Adipocyte (in vitro differentiated cells): Measurements from ENCODE around the gene DAD1.
A peak's percentile ranks its signal among the peaks of the same experiment; 100 is the strongest.

Experiments
- DNase-seq: peaks from one replicate; pipeline ENCODE4 v3.0.0-alpha.2; 2015; ENCODE audit warnings: low read depth
- H3K27me3 ChIP-seq: replicated peaks from 2 replicates; pipeline ENCODE4 v1.7.0; 2013; ENCODE audit warnings: mild to moderate bottlenecking, low read length, moderate library complexity; ENCODE audit not compliant: control insufficient read depth, insufficient read depth
- H3K36me3 ChIP-seq: 2 replicates; pipeline ENCODE4 v1.7.0; 2013; ENCODE audit warnings: low read length, mild to moderate bottlenecking, moderate library complexity; ENCODE audit not compliant: control insufficient read depth, insufficient read depth, severe bottlenecking
- H3K4me1 ChIP-seq: 2 replicates; pipeline ENCODE4 v1.7.0; 2013; ENCODE audit warnings: mild to moderate bottlenecking, low read length, moderate library complexity; ENCODE audit not compliant: control insufficient read depth, insufficient read depth
- H3K4me3 ChIP-seq: 2 replicates; pipeline ENCODE4 v1.7.0; 2013; ENCODE audit warnings: mild to moderate bottlenecking, low read length, moderate library complexity
- H3K9ac ChIP-seq: 2 replicates; pipeline ENCODE4 v1.7.0; 2013; ENCODE audit warnings: mild to moderate bottlenecking, low read length, moderate library complexity
- H3K9me3 ChIP-seq: 2 replicates; pipeline ENCODE4 v1.7.0; 2013; ENCODE audit warnings: mild to moderate bottlenecking, low read length, moderate library complexity; ENCODE audit not compliant: control insufficient read depth

DAD1 gene

GRCh38 chr14:22532345-22533056, 56.5 kb downstream of the DAD1 start:
- H3K27me3 ChIP-seq: no peaks in the 10 kb centered on the region
- peak overlapping the region; percentile 2 for H3K9ac ChIP-seq
- DNase-seq: no peak
- H3K4me1 ChIP-seq: peaks cover 30% of the 10 kb centered on the region
- peak overlapping the region; percentile 3 for H3K4me3 ChIP-seq
- H3K36me3 ChIP-seq: no peaks in the 10 kb centered on the region
- H3K9me3 ChIP-seq: no peaks in the 10 kb centered on the region

- Histone ChIP-seq H3K9ac (no peak overlapping the region), H3K36me3 (no peaks in the 10 kb centered on the region), H3K9me3 (no peaks in the 10 kb centered on the region), H3K4me3 (no peak overlapping the region), H3K4me1 (peaks cover 22% of the 10 kb centered on the region), H3K27me3 (peaks cover under 1% of the 10 kb centered on the region)
- no peak for DNase-seq
Measured at GRCh38 chr14:22531451-22532344, 57.3 kb downstream of the DAD1 start.

- no peaks in the 10 kb centered on the region for H3K9me3 ChIP-seq
- H3K4me3 ChIP-seq: no peak overlapping the region
- no peaks in the 10 kb centered on the region for H3K36me3 ChIP-seq
- peaks cover 13% of the 10 kb centered on the region for H3K4me1 ChIP-seq
- no peak overlapping the region for H3K9ac ChIP-seq
- no peak for DNase-seq
- peaks cover 10% of the 10 kb centered on the region for H3K27me3 ChIP-seq
Measured at GRCh38 chr14:22530127-22530526, 58.9 kb downstream of the DAD1 start.

GRCh38 chr14:22526744-22527143, 62.3 kb downstream of the DAD1 start:
- H3K9me3 ChIP-seq: no peaks in the 10 kb centered on the region
- no peak for DNase-seq
- H3K4me3 ChIP-seq: no peak overlapping the region
- H3K27me3 ChIP-seq: peaks cover 10% of the 10 kb centered on the region
- H3K9ac ChIP-seq: no peak overlapping the region
- peaks cover 13% of the 10 kb centered on the region for H3K4me1 ChIP-seq
- H3K36me3 ChIP-seq: no peaks in the 10 kb centered on the region

GRCh38 chr14:22526218-22526617, 62.8 kb downstream of the DAD1 start:
- Histone ChIP-seq H3K4me3 (no peak overlapping the region), H3K9me3 (no peaks in the 10 kb centered on the region), H3K27me3 (peaks cover 10% of the 10 kb centered on the region), H3K9ac (no peak overlapping the region), H3K36me3 (no peaks in the 10 kb centered on the region), H3K4me1 (peaks cover 13% of the 10 kb centered on the region)
- no peak for DNase-seq

- Histone ChIP-seq H3K9ac (no peak overlapping the region), H3K4me3 (no peak overlapping the region), H3K36me3 (no peaks in the 10 kb centered on the region), H3K27me3 (peaks cover 10% of the 10 kb centered on the region), H3K9me3 (no peaks in the 10 kb centered on the region), H3K4me1 (peaks cover 28% of the 10 kb centered on the region)
- DNase-seq: no peak
Measured at GRCh38 chr14:22524784-22525161, 64.3 kb downstream of the DAD1 start.

GRCh38 chr14:22524115-22524783, 64.8 kb downstream of the DAD1 start:
- Histone ChIP-seq H3K4me3 (no peak overlapping the region), H3K9me3 (no peaks in the 10 kb centered on the region), H3K36me3 (no peaks in the 10 kb centered on the region), H3K4me1 (peaks cover 29% of the 10 kb centered on the region), H3K9ac (no peak overlapping the region), H3K27me3 (peaks cover 10% of the 10 kb centered on the region)
- DNase-seq: no peak

GRCh38 chr14:22523283-22523682, 65.7 kb downstream of the DAD1 start:
- no peaks in the 10 kb centered on the region for H3K36me3 ChIP-seq
- peaks cover 29% of the 10 kb centered on the region for H3K4me1 ChIP-seq
- DNase-seq: no peak
- H3K4me3 ChIP-seq: no peak overlapping the region
- H3K27me3 ChIP-seq: peaks cover 10% of the 10 kb centered on the region
- no peaks in the 10 kb centered on the region for H3K9me3 ChIP-seq
- no peak overlapping the region for H3K9ac ChIP-seq

- no peak for DNase-seq
- peaks cover 10% of the 10 kb centered on the region for H3K27me3 ChIP-seq
- H3K4me1 ChIP-seq: peaks cover 29% of the 10 kb centered on the region
Measured at GRCh38 chr14:22522466-22522957, 66.5 kb downstream of the DAD1 start.

GRCh38 chr14:22521449-22522239, 67.4 kb downstream of the DAD1 start:
- H3K9me3 ChIP-seq: no peaks in the 10 kb centered on the region
- H3K4me3 ChIP-seq: no peak overlapping the region
- no peaks in the 10 kb centered on the region for H3K36me3 ChIP-seq
- H3K27me3 ChIP-seq: peaks cover 9% of the 10 kb centered on the region
- DNase-seq: no peak
- H3K9ac ChIP-seq: no peak overlapping the region
- H3K4me1 ChIP-seq: peaks cover 29% of the 10 kb centered on the region

More at GRCh38 chr14:22522466-22522957, 66.5 kb downstream of the DAD1 start:
- Histone ChIP-seq H3K4me3 (no peak overlapping the region), H3K9ac (no peak overlapping the region), H3K36me3 (no peaks in the 10 kb centered on the region), H3K9me3 (no peaks in the 10 kb centered on the region)
